Measurements from ENCODE around the gene MAPK11.

Gene MAPK11

GRCh38 chr22:50292643-50293440 is 22.7 kb upstream of the MAPK11 start:
- H2BK12ac ChIP-seq (ENCODE audit: low read length in 2 of 2) = peak overlapping the region; percentile 67 to 82
- 56% methylated on average over 29 of the region's 29 CpGs for WGBS
- peak overlapping the region in 1 of 2 experiments; percentile 85 for H3K14ac ChIP-seq (ENCODE audit: low read length in 2 of 2)

DNA sequence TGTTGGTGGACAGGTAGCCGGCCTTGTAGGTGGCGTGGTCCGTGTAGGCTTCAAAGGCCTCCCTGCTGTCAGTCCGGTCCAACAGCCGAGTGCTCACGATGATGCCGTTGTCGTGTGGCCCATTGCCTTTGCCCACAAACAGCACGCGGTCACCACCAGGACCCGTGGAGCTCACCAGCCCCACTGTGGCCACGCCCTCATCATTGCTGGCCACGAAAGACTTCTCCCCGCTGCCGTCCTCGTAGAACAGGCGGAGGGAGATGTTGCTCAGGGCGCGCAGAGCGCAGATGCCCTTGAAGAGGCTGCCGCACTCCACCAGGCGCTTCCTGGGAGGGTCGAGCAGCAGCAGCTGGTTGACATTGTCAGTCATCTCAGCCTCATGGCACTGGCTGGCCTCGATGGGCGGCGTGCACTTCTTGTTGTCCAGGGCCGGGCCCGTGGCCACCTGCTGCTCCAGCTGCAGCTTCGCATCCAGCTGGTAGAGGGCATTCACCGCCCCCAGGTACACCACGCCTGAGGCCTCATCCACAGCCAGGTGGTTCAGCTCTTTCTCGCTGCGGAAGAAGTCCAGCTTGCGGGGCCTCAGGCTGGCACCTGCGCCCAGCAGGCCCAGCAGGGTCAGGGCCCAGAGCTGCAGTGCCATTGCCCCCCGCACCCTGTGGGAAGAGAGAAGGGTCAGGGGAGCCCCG is 19.9 kb upstream of the MAPK11 start:
- H2AFZ ChIP-seq (ENCODE audit: low read depth, low read length) = no peak overlapping the region
- no peak overlapping the region for H3K4me3 ChIP-seq (ENCODE audit: insufficient read depth in 1 of 2, low read depth in 1 of 2, low read length in 2 of 2)
- no peak overlapping the region for H2AK5ac ChIP-seq (ENCODE audit: low read length, severe bottlenecking)
- H3K4me2 ChIP-seq (ENCODE audit: low read length, poor library complexity, severe bottlenecking) = no peak overlapping the region
- H2BK12ac ChIP-seq (ENCODE audit: low read length in 2 of 2) = no peak overlapping the region
- no peak overlapping the region for H4K91ac ChIP-seq (ENCODE audit: low read length)
- no peak overlapping the region for H2BK5ac ChIP-seq (ENCODE audit: low read depth, low read length, poor library complexity, severe bottlenecking)
- H3K14ac ChIP-seq (ENCODE audit: low read length in 2 of 2) = no peak overlapping the region
- H3K4ac ChIP-seq (ENCODE audit: low read depth in 1 of 2, low read length in 2 of 2) = no peak overlapping the region
- no peak overlapping the region for H4K8ac ChIP-seq (ENCODE audit: low read length)
- H3K27ac ChIP-seq (ENCODE audit: low read length, poor library complexity, severe bottlenecking) = no peak overlapping the region
- H3K9ac ChIP-seq (ENCODE audit: low read length) = no peak overlapping the region
- peaks cover 54% of the 10 kb centered on the region for H3K4me1 ChIP-seq (ENCODE audit: control insufficient read depth, insufficient read depth, low read depth, low read length)
- no peak overlapping the region for H2BK15ac ChIP-seq (ENCODE audit: low read depth, poor library complexity, severe bottlenecking)
- no peak for DNase-seq
- H3K79me1 ChIP-seq (replicated peaks; ENCODE audit: low read length, poor library complexity, severe bottlenecking) = peaks cover 13% of the 10 kb centered on the region
- H3K23ac ChIP-seq (ENCODE audit: low read length in 2 of 2) = no peak overlapping the region
- H3K27me3 ChIP-seq (ENCODE audit: control insufficient read depth in 1 of 2, insufficient read depth in 1 of 2, low read length in 2 of 2) = no peaks in the 10 kb centered on the region
- H2BK120ac ChIP-seq (ENCODE audit: low read depth, low read length) = no peak overlapping the region
- no peaks in the 10 kb centered on the region for H3K9me3 ChIP-seq (ENCODE audit: control insufficient read depth, low read length)
- 96% methylated on average over 37 of the region's 37 CpGs for WGBS
- peaks cover 58 to 78% of the 10 kb centered on the region in 2 experiments for H3K36me3 ChIP-seq (ENCODE audit: control insufficient read depth in 1 of 2, insufficient read depth in 2 of 2, low read depth in 1 of 2, low read length in 2 of 2)
- H3K18ac ChIP-seq (ENCODE audit: low read depth in 1 of 2, low read length in 2 of 2) = no peak overlapping the region

More at GRCh38 chr22:50292643-50293440, 22.7 kb upstream of the MAPK11 start:
- peaks cover 40 to 57% of the 10 kb centered on the region in 2 experiments for H3K36me3 ChIP-seq (ENCODE audit: control insufficient read depth in 1 of 2, insufficient read depth in 2 of 2, low read depth in 1 of 2, low read length in 2 of 2)
- peak overlapping the region; percentile 71 for H3K4me2 ChIP-seq (ENCODE audit: low read length, poor library complexity, severe bottlenecking)
- no peaks in the 10 kb centered on the region for H3K9me3 ChIP-seq (ENCODE audit: control insufficient read depth, low read length)
- peak overlapping the region; percentile 39 to 64 for H3K4ac ChIP-seq (ENCODE audit: low read depth in 1 of 2, low read length in 2 of 2)
- peak overlapping the region; percentile 84 for H2BK120ac ChIP-seq (ENCODE audit: low read depth, low read length)
- H2AFZ ChIP-seq (ENCODE audit: low read depth, low read length) = no peak overlapping the region
- peak overlapping the region; percentile 4 to 40 for H3K4me3 ChIP-seq (ENCODE audit: insufficient read depth in 1 of 2, low read depth in 1 of 2, low read length in 2 of 2)
- no peaks in the 10 kb centered on the region for H3K79me1 ChIP-seq (replicated peaks; ENCODE audit: low read length, poor library complexity, severe bottlenecking)
- H4K91ac ChIP-seq (ENCODE audit: low read length) = peak overlapping the region; percentile 89
- peak overlapping the region; percentile 89 for H2BK5ac ChIP-seq (ENCODE audit: low read depth, low read length, poor library complexity, severe bottlenecking)
- H3K4me1 ChIP-seq (ENCODE audit: control insufficient read depth, insufficient read depth, low read depth, low read length) = peaks cover 71% of the 10 kb centered on the region
- H3K27ac ChIP-seq (ENCODE audit: low read length, poor library complexity, severe bottlenecking) = peak overlapping the region; percentile 97
- peak overlapping the region; percentile 99 for H2AK5ac ChIP-seq (ENCODE audit: low read length, severe bottlenecking)
- H3K27me3 ChIP-seq (ENCODE audit: control insufficient read depth in 1 of 2, insufficient read depth in 1 of 2, low read length in 2 of 2) = no peaks in the 10 kb centered on the region
- DNase-seq = no peak
- peak overlapping the region; percentile 70 to 90 for H3K18ac ChIP-seq (ENCODE audit: low read depth in 1 of 2, low read length in 2 of 2)
- H4K8ac ChIP-seq (ENCODE audit: low read length) = peak overlapping the region; percentile 73
- peak overlapping the region in 1 of 2 experiments; percentile 5 for H3K23ac ChIP-seq (ENCODE audit: low read length in 2 of 2)
- H2BK15ac ChIP-seq (ENCODE audit: low read depth, poor library complexity, severe bottlenecking) = peak overlapping the region; percentile 20
- peak overlapping the region; percentile 43 for H3K9ac ChIP-seq (ENCODE audit: low read length)

DNA sequence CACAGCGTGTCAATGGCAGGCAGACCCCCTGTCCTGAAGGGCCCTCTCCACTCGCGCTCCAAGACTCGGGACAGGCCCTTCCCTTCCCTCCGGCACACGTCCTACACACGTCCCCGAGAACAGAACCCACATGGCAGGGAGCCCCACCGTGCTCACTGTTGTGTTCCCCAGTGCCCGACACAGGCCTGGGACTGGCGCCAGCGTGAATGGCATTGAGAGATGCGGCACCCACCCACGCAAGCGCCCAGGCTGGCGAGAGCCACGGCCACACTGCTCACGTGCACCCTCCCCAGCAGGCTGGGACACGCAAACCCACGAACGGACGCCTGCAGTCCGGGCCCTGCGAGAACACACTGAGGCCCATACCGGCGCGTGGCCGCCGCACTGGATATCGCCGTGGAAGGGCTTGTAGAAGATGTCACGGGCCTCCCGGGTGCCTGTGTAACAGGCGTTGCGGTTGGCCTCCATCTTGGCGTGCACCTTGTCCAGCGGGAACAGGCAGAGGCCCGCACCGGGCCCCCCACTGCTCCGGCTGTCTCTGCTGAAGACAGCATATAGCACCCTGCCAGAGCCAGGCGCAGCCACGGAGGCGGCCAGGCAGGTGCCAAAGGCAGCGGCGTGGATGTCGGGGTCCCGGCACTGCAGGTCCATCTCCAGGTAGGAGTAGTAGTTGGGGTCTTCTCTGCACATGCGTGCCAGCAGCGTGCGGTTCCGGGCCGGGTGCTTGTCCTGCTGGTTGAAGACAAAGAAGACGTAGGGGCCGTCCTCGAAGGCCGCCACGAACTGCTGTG is 19.2 kb upstream of the MAPK11 start:
- Histone ChIP-seq H3K79me1 (replicated peaks; ENCODE audit: low read length, poor library complexity, severe bottlenecking) (peaks cover 13% of the 10 kb centered on the region), H2AK5ac (ENCODE audit: low read length, severe bottlenecking) (no peak overlapping the region), H3K9me3 (ENCODE audit: control insufficient read depth, low read length) (no peaks in the 10 kb centered on the region), H2BK12ac (ENCODE audit: low read length in 2 of 2) (no peak overlapping the region), H2BK5ac (ENCODE audit: low read depth, low read length, poor library complexity, severe bottlenecking) (no peak overlapping the region), H3K4me1 (ENCODE audit: control insufficient read depth, insufficient read depth, low read depth, low read length) (peaks cover 49% of the 10 kb centered on the region), H3K27ac (ENCODE audit: low read length, poor library complexity, severe bottlenecking) (no peak overlapping the region), H3K14ac (ENCODE audit: low read length in 2 of 2) (no peak overlapping the region), H3K18ac (ENCODE audit: low read depth in 1 of 2, low read length in 2 of 2) (no peak overlapping the region), H4K91ac (ENCODE audit: low read length) (no peak overlapping the region), H3K4me3 (ENCODE audit: insufficient read depth in 1 of 2, low read depth in 1 of 2, low read length in 2 of 2) (no peak overlapping the region), H3K9ac (ENCODE audit: low read length) (no peak overlapping the region), H3K4me2 (ENCODE audit: low read length, poor library complexity, severe bottlenecking) (no peak overlapping the region), H2BK15ac (ENCODE audit: low read depth, poor library complexity, severe bottlenecking) (no peak overlapping the region), H3K36me3 (ENCODE audit: control insufficient read depth in 1 of 2, insufficient read depth in 2 of 2, low read depth in 1 of 2, low read length in 2 of 2) (peaks cover 59 to 81% of the 10 kb centered on the region in 2 experiments), H3K23ac (ENCODE audit: low read length in 2 of 2) (no peak overlapping the region), H3K4ac (ENCODE audit: low read depth in 1 of 2, low read length in 2 of 2) (no peak overlapping the region), H2BK120ac (ENCODE audit: low read depth, low read length) (no peak overlapping the region), H2AFZ (ENCODE audit: low read depth, low read length) (no peak overlapping the region), H3K27me3 (ENCODE audit: control insufficient read depth in 1 of 2, insufficient read depth in 1 of 2, low read length in 2 of 2) (no peaks in the 10 kb centered on the region), H4K8ac (ENCODE audit: low read length) (no peak overlapping the region)
- no peak for DNase-seq
- 97% methylated on average over 57 of the region's 57 CpGs for WGBS
